Endothelial cell of umbilical vein (primary cell): ENCODE data around the gene CFAP45. TPM values are rescaled to one million over a fixed set of nuclear protein-coding genes. Genes with fewer than 3 reads are reported as not detected.
A peak's percentile ranks its signal among the peaks of the same experiment; 100 is the strongest.

Source experiments
- BruUV-seq: library from RNA; stranded (reverse); fragments of 400-500 nt; replicated peaks from 2 replicates; lab custom pipeline; 2021; lab: Mats Ljungman, UMichigan
- CTCF ChIA-PET: fragments of 300-600, 350-600 bp; sonication (Branson Sonifier 250); formaldehyde crosslinking; loops from one replicate; lab custom pipeline; 2021; ENCODE audit warnings: antibody characterized with exemption, inconsistent platforms; lab: Charles Lee
- POLR2A ChIA-PET: fragments of 300-600, 350-600 bp; sonication (Branson Sonifier 250); formaldehyde crosslinking; loops from one replicate; lab custom pipeline; 2021; ENCODE audit warnings: antibody characterized with exemption, inconsistent platforms; lab: Charles Lee
- DNase-seq: peaks from one replicate; pipeline ENCODE4 v3.0.0-alpha.2; 2011; ENCODE audit warnings: low read depth, low spot score
- FAIRE-seq: peaks from 2 replicates; lab custom pipeline; 2011; peaks lifted over from hg19 to GRCh38; lab: Jason Lieb, UNC
- H2AFZ ChIP-seq: 2 replicates; pipeline ENCODE4 v1.6.0; 2012; ENCODE audit warnings: low read depth, low read length, control low read depth, inconsistent platforms
- H3K27ac ChIP-seq: 2 replicates; pipeline ENCODE4 v1.5.1; 2011; ENCODE audit warnings: low read depth, mild to moderate bottlenecking, control low read depth, low read length, moderate library complexity; ENCODE audit not compliant: insufficient read depth
- H3K27me3 ChIP-seq, 2 experiments: 2 replicates each; pipeline versions ENCODE4 v1.6.0 to v1.6.1; 2011; ENCODE audit warnings: low read length in 2 of 2, mixed read lengths in 1 of 2; ENCODE audit not compliant: control insufficient read depth in 2 of 2, insufficient read depth in 2 of 2
- H3K36me3 ChIP-seq, 2 experiments: 2 replicates in 1 of 2; 3 replicates in 1 of 2; pipeline ENCODE4 v1.5.1; 2011; ENCODE audit warnings: low read length in 2 of 2, mild to moderate bottlenecking in 1 of 2, moderate library complexity in 1 of 2; ENCODE audit not compliant: control insufficient read depth in 2 of 2, insufficient read depth in 2 of 2; ENCODE audit errors: extremely low read depth in 1 of 2
- H3K4me1 ChIP-seq: 3 replicates; pipeline ENCODE4 v1.5.1; 2011; ENCODE audit warnings: mild to moderate bottlenecking, low read length; ENCODE audit not compliant: control insufficient read depth, insufficient read depth; ENCODE audit errors: extremely low read depth
- H3K4me2 ChIP-seq: 2 replicates; pipeline ENCODE4 v1.6.1; 2011; ENCODE audit warnings: low read length, control low read depth, mixed read lengths; ENCODE audit not compliant: insufficient read depth
- H3K4me3 ChIP-seq, 3 experiments: fragments of 200-600 bp in 1 of 3; sonication (generic), shearing (Covaris generic) in 1 of 3; replicated peaks in 1 of 3; 2 replicates each; pipeline ENCODE4 v1.5.1; 2011 to 2016; ENCODE audit warnings: control low read depth in 3 of 3, low read length in 3 of 3, mild to moderate bottlenecking in 2 of 3, inconsistent platforms in 1 of 3, low read depth in 1 of 3, moderate library complexity in 1 of 3; ENCODE audit not compliant: insufficient read depth in 1 of 3
- H3K79me2 ChIP-seq: 2 replicates; pipeline ENCODE4 v1.6.0; 2012; ENCODE audit warnings: low read length, inconsistent platforms; ENCODE audit not compliant: control insufficient read depth, insufficient read depth
- H3K9ac ChIP-seq: replicated peaks from 2 replicates; pipeline ENCODE3; 2011; ENCODE audit warnings: low read length, control low read depth; ENCODE audit not compliant: insufficient read depth; ENCODE audit errors: extremely low read depth
- H3K9me1 ChIP-seq: replicated peaks from 3 replicates; pipeline ENCODE4 v1.6.0; 2011; ENCODE audit warnings: mild to moderate bottlenecking, low read length; ENCODE audit not compliant: control insufficient read depth, insufficient read depth; ENCODE audit errors: extremely low read depth
- H3K9me3 ChIP-seq: replicated peaks from 2 replicates; pipeline ENCODE4 v1.5.1; 2012; ENCODE audit warnings: low read length, inconsistent platforms; ENCODE audit not compliant: control insufficient read depth, insufficient read depth
- H4K20me1 ChIP-seq: replicated peaks from 2 replicates; pipeline ENCODE3; 2011; ENCODE audit warnings: mild to moderate bottlenecking, low read length; ENCODE audit not compliant: control insufficient read depth, insufficient read depth; ENCODE audit errors: extremely low read depth
- CTCF ChIP-seq, 2 donors: IDR thresholded peaks; 1 replicate in 1 of 2; 2 replicates in 1 of 2; pipeline ENCODE4 v1.5.1; 2011; ENCODE audit warnings: low read length in 2 of 2, mild to moderate bottlenecking in 2 of 2, moderate library complexity in 2 of 2, control low read depth in 1 of 2, inconsistent platforms in 1 of 2, low read depth in 1 of 2; ENCODE audit not compliant: insufficient read depth in 1 of 2; ENCODE audit errors: extremely low read depth in 1 of 2
- EZH2 ChIP-seq: IDR thresholded peaks from 2 replicates; pipeline ENCODE4 v1.6.1; 2012; ENCODE audit warnings: borderline replicate concordance, low read depth, mild to moderate bottlenecking, moderate library complexity, low read length, inconsistent platforms; ENCODE audit not compliant: severe bottlenecking
- FOS ChIP-seq: IDR thresholded peaks from 2 replicates; pipeline ENCODE4 v1.6.1; 2011; ENCODE audit warnings: mild to moderate bottlenecking, low read length, moderate library complexity, borderline replicate concordance; ENCODE audit not compliant: insufficient read depth
- GATA2 ChIP-seq: IDR thresholded peaks from 2 replicates; pipeline ENCODE4 v1.7.0; 2011; ENCODE audit warnings: low read depth, mild to moderate bottlenecking, moderate library complexity, mixed read lengths, low read length; ENCODE audit not compliant: insufficient read length, insufficient read depth
- JUN ChIP-seq: IDR thresholded peaks from 2 replicates; pipeline ENCODE4 v1.6.1; 2011; ENCODE audit warnings: borderline replicate concordance, low read depth; ENCODE audit not compliant: insufficient read length, insufficient read depth
- MYC ChIP-seq: IDR thresholded peaks from one replicate; pipeline ENCODE4 v1.6.1; 2011; ENCODE audit warnings: mild to moderate bottlenecking, low read depth, low read length
- POLR2A ChIP-seq: IDR thresholded peaks from 2 replicates; pipeline ENCODE4 v1.6.1; 2012; ENCODE audit warnings: low read depth, mild to moderate bottlenecking, control low read depth, low read length
- POLR2AphosphoS5 ChIP-seq: IDR thresholded peaks from 2 replicates; pipeline ENCODE4 v1.6.1; 2012; ENCODE audit warnings: low read depth, mild to moderate bottlenecking, control low read depth, low read length, moderate library complexity; ENCODE audit not compliant: insufficient read depth
- dilution Hi-C: fragments of 300-500 bp; cut with MboI; formaldehyde crosslinking; loops from one replicate; pipeline ENCODE4 v1.15.0; 2019; ENCODE audit warnings: low sequenced_read_pairs; ENCODE audit not compliant: extremely low pct_ligation_motif_present
- intact Hi-C: fragments of 100-400 bp; cut with micrococcal nuclease; formaldehyde crosslinking; loops from one replicate; pipeline ENCODE4 v1.10.0; 2022
- polyA plus RNA-seq, 4 experiments: library from polyadenylated mRNA; depleted of rRNA in 3 of 4; stranded (reverse) in 3 of 4; unstranded in 1 of 4; fragments of >200 nt; gene quantifications; 2 replicates each; pipeline versions ENCODE4 v1.2.1 to v1.2.3, GENCODE V29; 2011 to 2012; ENCODE audit warnings: missing spikeins in 1 of 4
- total RNA-seq: library from RNA; stranded (reverse); gene quantifications from 2 replicates; pipeline ENCODE4 v1.2.3, GENCODE V29; 2021
- TF ChIP-seq, protein P1 (sequence below): IDR thresholded peaks from 2 replicates; pipeline ENCODE4 v1.6.1; 2011; ENCODE audit not compliant: insufficient read depth, insufficient read length

The CFAP45 gene
- total and polyA plus RNA-seq, 2 donors (not counting 3 experiments of a cell fraction or from before 2014, with no cell fraction given), result 0.25 to 2.5 TPM

- Histone ChIP-seq H3K36me3 (peaks cover 7 to 11% of the 10 kb centered on the region in 2 experiments), H3K4me1 (peaks cover 27% of the 10 kb centered on the region), H3K79me2 (peaks cover 59% of the 10 kb centered on the region), H3K4me3 (peak overlapping the region; percentile 46 to 78 (median 71)), H4K20me1 (no peaks in the 10 kb centered on the region), H3K9me1 (no peaks in the 10 kb centered on the region), H2AFZ (no peak overlapping the region), H3K9me3 (no peaks in the 10 kb centered on the region), H3K27ac (peak overlapping the region; percentile 98), H3K9ac (peak overlapping the region; percentile 100), H3K4me2 (peak overlapping the region; percentile 85), H3K27me3 (no peaks in the 10 kb centered on the region)
- CTCF ChIA-PET, result interaction anchor here (0.9 to 7.5 kb wide), 7 partner anchors 8 to 126 kb away, joined by 3 to 71 read pairs (median 4); no protein-coding TSS in a partner anchor
- FAIRE-seq, result peak; percentile 76
- TF ChIP-seq EZH2 (no peak), MYC (peak; percentile 28), POLR2A (peak; percentile 71), GATA2 (no peak), JUN (peak; percentile 61), CTCF (IDR thresholded peaks at IDR 0.05; ENCODE audit: extremely low read depth in 1 of 2, insufficient read depth in 1 of 2, low read depth in 1 of 2, low read length in 2 of 2) (peak in 1 of 2 donors; percentile 28), FOS (peak; percentile 88), POLR2AphosphoS5 (peak; percentile 85)
- TF ChIP-seq, protein P1, sequence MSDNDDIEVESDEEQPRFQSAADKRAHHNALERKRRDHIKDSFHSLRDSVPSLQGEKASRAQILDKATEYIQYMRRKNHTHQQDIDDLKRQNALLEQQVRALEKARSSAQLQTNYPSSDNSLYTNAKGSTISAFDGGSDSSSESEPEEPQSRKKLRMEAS, result no peak
- POLR2A ChIA-PET, result interaction anchor here (0.5 to 2.3 kb wide), 4 partner anchors 8 to 304 kb away, joined by 3 to 9 read pairs (median 6); no protein-coding TSS in a partner anchor
- DNase-seq, result peak; percentile 90
- no TSS peak for BruUV-seq
- intact Hi-C loops (loop anchor here (1.0 to 10.0 kb wide), 6 partner anchors 8 to 1909 kb away; no protein-coding TSS in a partner anchor), dilution Hi-C loops (no loop called here)
Measured at GRCh38 chr1:159924025-159924790, 24.2 kb upstream of the CFAP45 start.
